HepG2 (cell line): ENCODE results near the gene CLASRP. TPM values are rescaled to one million over a fixed set of nuclear protein-coding genes. Genes with fewer than 3 reads are reported as not detected.

Experiments
- CC2D1A ChIP-seq: sonication (generic); formaldehyde crosslinking; IDR thresholded peaks from 2 replicates; pipeline ENCODE4 v1.8.1; 2023; ENCODE audit warnings: mild to moderate bottlenecking, missing genetic modification reagents
- DNMT3B ChIP-seq: conservative IDR thresholded peaks from 2 replicates; pipeline ENCODE4 v1.6.1; 2016; ENCODE audit warnings: missing biosample characterization, control low read depth
- EP300 ChIP-seq, 3 experiments: sonication (generic) in 1 of 3; formaldehyde crosslinking in 1 of 3; IDR thresholded peaks; 2 replicates each; pipeline versions ENCODE4 v1.5.1 to v1.6.1; 2011 to 2020; ENCODE audit warnings: low read depth in 2 of 3, low read length in 2 of 3, borderline replicate concordance in 1 of 3, improper control_type of control experiment in 1 of 3, mild to moderate bottlenecking in 1 of 3, missing genetic modification reagents in 1 of 3, moderate library complexity in 1 of 3
- GATAD2A ChIP-seq: IDR thresholded peaks from 2 replicates; pipeline ENCODE4 v1.6.1; 2016
- HHEX ChIP-seq: IDR thresholded peaks from 2 replicates; pipeline ENCODE4 v1.6.1; 2016; ENCODE audit warnings: control low read depth
- JUNB ChIP-seq: sonication (generic); formaldehyde crosslinking; IDR thresholded peaks from 2 replicates; pipeline ENCODE4 v1.8.0; 2022; ENCODE audit warnings: missing genetic modification reagents, mild to moderate bottlenecking, borderline replicate concordance
- MAFG ChIP-seq: sonication (generic); formaldehyde crosslinking; IDR thresholded peaks from 2 replicates; pipeline ENCODE4 v1.5.1; 2020; ENCODE audit warnings: mild to moderate bottlenecking, missing genetic modification reagents
- SALL2 ChIP-seq: sonication (generic); formaldehyde crosslinking; IDR thresholded peaks from 2 replicates; pipeline ENCODE4 v1.8.1; 2023; ENCODE audit warnings: mild to moderate bottlenecking, missing genetic modification reagents, inconsistent platforms
- STAG1 ChIP-seq: sonication (generic); formaldehyde crosslinking; IDR thresholded peaks from 2 replicates; pipeline ENCODE4 v1.4.0; 2020; ENCODE audit warnings: missing genetic modification reagents
- TOPORS ChIP-seq: sonication (generic); formaldehyde crosslinking; IDR thresholded peaks from 2 replicates; pipeline ENCODE4 v1.8.0; 2023; ENCODE audit warnings: mild to moderate bottlenecking, missing genetic modification reagents
- ZNF33B ChIP-seq: sonication (generic); formaldehyde crosslinking; IDR thresholded peaks from 2 replicates; pipeline ENCODE4 v1.5.1; 2020; ENCODE audit warnings: mild to moderate bottlenecking, missing genetic modification reagents
- ZNF383 ChIP-seq: sonication (generic); formaldehyde crosslinking; IDR thresholded peaks from 2 replicates; pipeline ENCODE4 v1.4.0; 2020; ENCODE audit warnings: missing genetic modification reagents, mild to moderate bottlenecking, borderline replicate concordance
- ZNF589 ChIP-seq: sonication (generic); formaldehyde crosslinking; conservative IDR thresholded peaks from 2 replicates; pipeline ENCODE4 v1.8.0; 2022; ENCODE audit warnings: mild to moderate bottlenecking, moderate library complexity, missing genetic modification reagents
- ZNF614 ChIP-seq: IDR thresholded peaks from 2 replicates; pipeline ENCODE4 v1.6.1; 2018; ENCODE audit warnings: missing biosample characterization, missing genetic modification reagents, inconsistent platforms, borderline replicate concordance
- polyA plus RNA-seq, 8 experiments: library from polyadenylated mRNA; depleted of rRNA in 3 of 8; stranded (reverse) in 7 of 8; unstranded in 1 of 8; fragments of >200 nt; fragmentation: Illumina TruSeq in 4 of 8; extraction: Trizol in 4 of 8; gene quantifications; 2 replicates each; pipeline versions ENCODE4 v1.2.1 to v1.2.3, GENCODE V29; 2011 to 2016; ENCODE audit warnings: low read depth in 4 of 8, missing spikeins in 1 of 8, mixed read lengths in 1 of 8; ENCODE audit not compliant: insufficient read depth in 1 of 8
- total RNA-seq, 5 experiments: library from RNA; depleted of rRNA; stranded (reverse); fragments of >200 nt; fragmentation: Illumina TruSeq; extraction: Trizol; gene quantifications; 2 replicates each; pipeline ENCODE4 v1.2.3, GENCODE V29; 2016; ENCODE audit warnings: low read depth in 1 of 5
- TF ChIP-seq, protein P1 (sequence below): sonication (generic); formaldehyde crosslinking; IDR thresholded peaks from 2 replicates; pipeline ENCODE4 v1.4.0; 2020; ENCODE audit warnings: missing genetic modification reagents
- TF ChIP-seq, protein P2 (sequence below): sonication (generic); formaldehyde crosslinking; IDR thresholded peaks from 2 replicates; pipeline ENCODE4 v1.4.0; 2020; ENCODE audit warnings: mild to moderate bottlenecking, missing genetic modification reagents
- TF ChIP-seq, protein P3 (sequence below): sonication (generic); formaldehyde crosslinking; IDR thresholded peaks from 2 replicates; pipeline ENCODE4 v1.4.0; 2020; ENCODE audit warnings: low read depth, mild to moderate bottlenecking, missing genetic modification reagents
- TF ChIP-seq, protein P4 (sequence below): sonication (generic); formaldehyde crosslinking; IDR thresholded peaks from 2 replicates; pipeline ENCODE4 v1.5.0; 2020; ENCODE audit warnings: mild to moderate bottlenecking, missing genetic modification reagents, borderline replicate concordance
- TF ChIP-seq, protein P5 (sequence below): sonication (generic); formaldehyde crosslinking; IDR thresholded peaks from 2 replicates; pipeline ENCODE4 v1.4.0; 2020; ENCODE audit warnings: missing genetic modification reagents

The CLASRP gene
- total and polyA plus RNA-seq, 2 of the 13 experiments (the other 11 are each of a cell fraction or from before 2014, with no cell fraction given): 32.0 to 51.4 TPM

DNA sequence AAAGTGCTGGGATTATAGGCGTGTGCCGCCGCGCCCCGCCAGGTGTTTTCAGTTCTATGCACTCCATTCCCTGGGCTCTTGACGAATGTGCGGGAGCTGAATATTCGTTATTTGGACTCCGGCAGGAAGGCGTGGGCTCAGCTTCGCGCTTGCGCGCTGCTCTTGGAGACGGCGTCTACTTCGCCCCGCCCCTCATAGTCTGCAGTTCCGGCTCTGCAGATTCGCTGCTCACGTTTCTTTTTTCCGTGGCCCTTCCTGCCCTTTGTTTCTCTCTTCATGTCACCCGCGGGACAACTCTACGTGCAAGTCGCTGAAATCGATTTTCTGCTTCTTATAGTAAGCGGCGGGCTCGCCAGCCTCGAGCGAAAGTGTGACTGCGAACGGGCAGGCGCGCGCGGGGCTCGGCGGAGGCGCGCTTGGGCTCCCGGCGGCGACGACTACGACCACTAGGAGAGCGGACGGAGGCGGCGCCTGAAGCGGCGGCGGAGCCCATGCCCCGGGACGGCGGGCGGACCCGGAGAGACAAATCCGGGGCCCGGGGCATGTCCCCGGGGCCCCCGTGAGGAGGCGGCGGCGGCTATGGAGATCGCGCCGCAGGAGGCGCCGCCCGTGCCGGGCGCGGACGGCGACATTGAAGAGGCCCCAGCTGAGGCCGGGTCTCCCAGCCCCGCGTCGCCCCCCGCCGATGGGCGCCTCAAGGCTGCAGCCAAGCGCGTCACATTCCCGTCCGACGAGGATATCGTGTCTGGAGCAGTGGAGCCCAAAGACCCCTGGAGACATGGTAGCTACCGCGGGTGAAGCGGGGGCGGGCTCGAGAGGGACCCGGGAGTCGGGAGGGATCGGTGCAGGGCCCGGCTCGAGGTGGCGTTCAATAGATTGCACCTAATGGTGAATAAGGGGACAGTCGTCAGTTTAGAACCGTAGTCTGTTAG is 54.2 kb downstream of the CLASRP start, which contains the start of gene PPP1R37 (continued):
- TF ChIP-seq TOPORS (CRISPR knock-in tag) (no peak; the same call in 1 of the 2 replicates), GATAD2A (CRISPR knock-in tag) (no peak; the same call in 1 of the 2 replicates), ZNF33B (no peak), HHEX (CRISPR knock-in tag) (no peak), MAFG (CRISPR knock-in tag) (no peak), EP300 (IDR thresholded peaks at IDR 0.05; ENCODE audit: low read depth in 2 of 2, low read length in 2 of 2) (peak in 1 of 2 experiments; percentile 68; a peak in 2 of 4 replicates), EP300 (CRISPR knock-in tag; IDR thresholded peaks at IDR 0.05; ENCODE audit: borderline replicate concordance) (no peak), CC2D1A (CRISPR knock-in tag) (peak; percentile 61; the same call in 1 of the 2 replicates), JUNB (CRISPR knock-in tag) (0 out of 2 replicates have a peak, but pooled peaks have one; percentile 18), STAG1 (CRISPR knock-in tag) (no peak), SALL2 (CRISPR knock-in tag) (no peak), DNMT3B (CRISPR knock-in tag) (no peak), ZNF614 (CRISPR knock-in tag) (peak; percentile 71; the same call in 1 of the 2 replicates), ZNF589 (no peak; the same call in 1 of the 2 replicates), ZNF383 (CRISPR knock-in tag) (no peak)
- TF ChIP-seq, protein P1, sequence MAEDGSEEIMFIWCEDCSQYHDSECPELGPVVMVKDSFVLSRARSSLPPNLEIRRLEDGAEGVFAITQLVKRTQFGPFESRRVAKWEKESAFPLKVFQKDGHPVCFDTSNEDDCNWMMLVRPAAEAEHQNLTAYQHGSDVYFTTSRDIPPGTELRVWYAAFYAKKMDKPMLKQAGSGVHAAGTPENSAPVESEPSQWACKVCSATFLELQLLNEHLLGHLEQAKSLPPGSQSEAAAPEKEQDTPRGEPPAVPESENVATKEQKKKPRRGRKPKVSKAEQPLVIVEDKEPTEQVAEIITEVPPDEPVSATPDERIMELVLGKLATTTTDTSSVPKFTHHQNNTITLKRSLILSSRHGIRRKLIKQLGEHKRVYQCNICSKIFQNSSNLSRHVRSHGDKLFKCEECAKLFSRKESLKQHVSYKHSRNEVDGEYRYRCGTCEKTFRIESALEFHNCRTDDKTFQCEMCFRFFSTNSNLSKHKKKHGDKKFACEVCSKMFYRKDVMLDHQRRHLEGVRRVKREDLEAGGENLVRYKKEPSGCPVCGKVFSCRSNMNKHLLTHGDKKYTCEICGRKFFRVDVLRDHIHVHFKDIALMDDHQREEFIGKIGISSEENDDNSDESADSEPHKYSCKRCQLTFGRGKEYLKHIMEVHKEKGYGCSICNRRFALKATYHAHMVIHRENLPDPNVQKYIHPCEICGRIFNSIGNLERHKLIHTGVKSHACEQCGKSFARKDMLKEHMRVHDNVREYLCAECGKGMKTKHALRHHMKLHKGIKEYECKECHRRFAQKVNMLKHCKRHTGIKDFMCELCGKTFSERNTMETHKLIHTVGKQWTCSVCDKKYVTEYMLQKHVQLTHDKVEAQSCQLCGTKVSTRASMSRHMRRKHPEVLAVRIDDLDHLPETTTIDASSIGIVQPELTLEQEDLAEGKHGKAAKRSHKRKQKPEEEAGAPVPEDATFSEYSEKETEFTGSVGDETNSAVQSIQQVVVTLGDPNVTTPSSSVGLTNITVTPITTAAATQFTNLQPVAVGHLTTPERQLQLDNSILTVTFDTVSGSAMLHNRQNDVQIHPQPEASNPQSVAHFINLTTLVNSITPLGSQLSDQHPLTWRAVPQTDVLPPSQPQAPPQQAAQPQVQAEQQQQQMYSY (CRISPR knock-in tag): no peak
- TF ChIP-seq, protein P2, sequence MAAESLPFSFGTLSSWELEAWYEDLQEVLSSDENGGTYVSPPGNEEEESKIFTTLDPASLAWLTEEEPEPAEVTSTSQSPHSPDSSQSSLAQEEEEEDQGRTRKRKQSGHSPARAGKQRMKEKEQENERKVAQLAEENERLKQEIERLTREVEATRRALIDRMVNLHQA (CRISPR knock-in tag): no peak
- TF ChIP-seq, protein P3, sequence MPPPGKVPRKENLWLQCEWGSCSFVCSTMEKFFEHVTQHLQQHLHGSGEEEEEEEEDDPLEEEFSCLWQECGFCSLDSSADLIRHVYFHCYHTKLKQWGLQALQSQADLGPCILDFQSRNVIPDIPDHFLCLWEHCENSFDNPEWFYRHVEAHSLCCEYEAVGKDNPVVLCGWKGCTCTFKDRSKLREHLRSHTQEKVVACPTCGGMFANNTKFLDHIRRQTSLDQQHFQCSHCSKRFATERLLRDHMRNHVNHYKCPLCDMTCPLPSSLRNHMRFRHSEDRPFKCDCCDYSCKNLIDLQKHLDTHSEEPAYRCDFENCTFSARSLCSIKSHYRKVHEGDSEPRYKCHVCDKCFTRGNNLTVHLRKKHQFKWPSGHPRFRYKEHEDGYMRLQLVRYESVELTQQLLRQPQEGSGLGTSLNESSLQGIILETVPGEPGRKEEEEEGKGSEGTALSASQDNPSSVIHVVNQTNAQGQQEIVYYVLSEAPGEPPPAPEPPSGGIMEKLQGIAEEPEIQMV: no peak; the same call in 1 of the 2 replicates
- TF ChIP-seq, protein P4, sequence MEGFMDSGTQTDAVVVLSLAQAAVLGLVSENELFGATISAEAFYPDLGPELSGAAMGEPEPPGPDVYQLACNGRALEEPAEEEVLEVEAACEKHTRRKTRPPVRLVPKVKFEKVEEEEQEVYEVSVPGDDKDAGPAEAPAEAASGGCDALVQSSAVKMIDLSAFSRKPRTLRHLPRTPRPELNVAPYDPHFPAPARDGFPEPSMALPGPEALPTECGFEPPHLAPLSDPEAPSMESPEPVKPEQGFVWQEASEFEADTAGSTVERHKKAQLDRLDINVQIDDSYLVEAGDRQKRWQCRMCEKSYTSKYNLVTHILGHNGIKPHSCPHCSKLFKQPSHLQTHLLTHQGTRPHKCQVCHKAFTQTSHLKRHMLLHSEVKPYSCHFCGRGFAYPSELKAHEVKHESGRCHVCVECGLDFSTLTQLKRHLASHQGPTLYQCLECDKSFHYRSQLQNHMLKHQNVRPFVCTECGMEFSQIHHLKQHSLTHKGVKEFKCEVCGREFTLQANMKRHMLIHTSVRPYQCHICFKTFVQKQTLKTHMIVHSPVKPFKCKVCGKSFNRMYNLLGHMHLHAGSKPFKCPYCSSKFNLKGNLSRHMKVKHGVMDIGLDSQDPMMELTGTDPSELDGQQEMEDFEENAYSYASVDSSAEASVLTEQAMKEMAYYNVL (CRISPR knock-in tag): no peak
- TF ChIP-seq, protein P5, sequence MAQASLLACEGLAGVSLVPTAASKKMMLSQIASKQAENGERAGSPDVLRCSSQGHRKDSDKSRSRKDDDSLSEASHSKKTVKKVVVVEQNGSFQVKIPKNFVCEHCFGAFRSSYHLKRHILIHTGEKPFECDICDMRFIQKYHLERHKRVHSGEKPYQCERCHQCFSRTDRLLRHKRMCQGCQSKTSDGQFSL (CRISPR knock-in tag): no peak
